HuH-7.5 (cell line): ENCODE results near the gene GFOD1.
"Not testable (repeated sequence)": the region's sequence is repeated elsewhere in the genome, so short reads cannot be mapped to it uniquely, and the experiment has no call there.

Source experiments
- DNase-seq: peaks from one replicate; pipeline ENCODE4 v3.0.0; 2011; ENCODE audit warnings: low spot score

Gene GFOD1

GRCh38 chr6:13354331-13355042 lies 132.9 kb downstream of the GFOD1 start:
- DNase-seq = no peak

GRCh38 chr6:13352165-13352564 lies 135.2 kb downstream of the GFOD1 start:
- no peak for DNase-seq

- no peak for DNase-seq
Measured at GRCh38 chr6:13351271-13351670, 136.1 kb downstream of the GFOD1 start.

- no peak for DNase-seq
Measured at GRCh38 chr6:13349811-13350506, 137.4 kb downstream of the GFOD1 start.

GRCh38 chr6:13348334-13349113 lies 138.9 kb downstream of the GFOD1 start:
- no peak for DNase-seq

- DNase-seq = no peak
Measured at GRCh38 chr6:13346245-13346644, 141.2 kb downstream of the GFOD1 start.

GRCh38 chr6:13342414-13343019 lies 144.9 kb downstream of the GFOD1 start:
- DNase-seq = no peak

- DNase-seq = no peak
Measured at GRCh38 chr6:13339863-13340630, 147.4 kb downstream of the GFOD1 start.

GRCh38 chr6:13338038-13338437 lies 149.4 kb downstream of the GFOD1 start:
- no peak for DNase-seq

- DNase-seq = peak; percentile 44
Measured at GRCh38 chr6:13336553-13336952, 150.8 kb downstream of the GFOD1 start.

- DNase-seq = no peak
Measured at GRCh38 chr6:13334953-13335352, 152.4 kb downstream of the GFOD1 start.

GRCh38 chr6:13332349-13332706 lies 155.1 kb downstream of the GFOD1 start:
- DNase-seq = no peak

GRCh38 chr6:13331516-13332348 lies 155.7 kb downstream of the GFOD1 start:
- DNase-seq = peak; percentile 15

GRCh38 chr6:13328875-13329183 lies 158.6 kb downstream of the GFOD1 start:
- no peak for DNase-seq

GRCh38 chr6:13328076-13328874 lies 159.1 kb downstream of the GFOD1 start, which contains the start of gene TBC1D7:
TBC1D7 (minus strand) TSS chr6:13328537; CDS start chr6:13326898, 1,639 bp downstream.
- DNase-seq = peak; percentile 69

GRCh38 chr6:13327691-13328075 lies 159.7 kb downstream of the GFOD1 start:
- no peak for DNase-seq

- not testable (repeated sequence) for DNase-seq
Measured at GRCh38 chr6:13326031-13326586, 161.3 kb downstream of the GFOD1 start.

- DNase-seq = no peak
Measured at GRCh38 chr6:13319891-13320564, 167.4 kb downstream of the GFOD1 start.

- DNase-seq = no peak
Measured at GRCh38 chr6:13318821-13319220, 168.6 kb downstream of the GFOD1 start.
